Vagina (tissue), 2 donors: ENCODE data around the gene PIP5K1B. TPM values are rescaled to one million over a fixed set of nuclear protein-coding genes. Genes with fewer than 3 reads are reported as not detected.

Source experiments
- DNase-seq, 2 donors: peaks; one replicate each; pipeline ENCODE4 v3.0.0-alpha.2; 2017; ENCODE audit errors: extremely low spot score in 2 of 2
- H3K27ac ChIP-seq: fragments of 200-600 bp; sonication (generic); one replicate; pipeline ENCODE4 v1.5.1; 2019
- H3K27me3 ChIP-seq: fragments of 200-600 bp; sonication (generic); one replicate; pipeline ENCODE4 v1.5.1; 2019
- H3K36me3 ChIP-seq, 2 donors: fragments of 200-600 bp; sonication (generic); one replicate each; pipeline ENCODE4 v1.5.1; 2017 to 2019
- H3K4me1 ChIP-seq: fragments of 200-600 bp; sonication (generic); one replicate; pipeline ENCODE4 v1.5.1; 2019
- H3K4me3 ChIP-seq, 2 donors: fragments of 200-600 bp; sonication (generic); 1 replicate in 1 of 2; 2 replicates in 1 of 2; pipeline ENCODE4 v1.5.1; 2016 to 2019
- H3K9me3 ChIP-seq: fragments of 200-600 bp; sonication (generic); one replicate; pipeline ENCODE4 v1.5.1; 2019
- CTCF ChIP-seq, 3 experiments: fragments of 450-650 bp in 2 of 3; fragments of 200-600 bp in 1 of 3; sonication (generic) in 1 of 3; IDR thresholded peaks; one replicate each; pipeline ENCODE4 v1.5.1; 2017 to 2019; ENCODE audit warnings: antibody characterized with exemption in 3 of 3, mild to moderate bottlenecking in 2 of 3, moderate library complexity in 2 of 3
- POLR2A ChIP-seq, 2 donors: fragments of 450-650 bp; IDR thresholded peaks; one replicate each; pipeline ENCODE4 v1.6.1; 2017; ENCODE audit warnings: antibody characterized with exemption in 2 of 2, mild to moderate bottlenecking in 2 of 2, moderate library complexity in 2 of 2
- POLR2AphosphoS5 ChIP-seq, 2 donors: sonication (generic); formaldehyde crosslinking; IDR thresholded peaks; one replicate each; pipeline ENCODE4 v1.9.0; 2017; ENCODE audit warnings: antibody characterized with exemption in 2 of 2, mild to moderate bottlenecking in 2 of 2, low read depth in 1 of 2; ENCODE audit not compliant: insufficient read depth in 1 of 2
- intact Hi-C: fragments of 100-400 bp; cut with DNase I; formaldehyde crosslinking; loops from one replicate; pipeline ENCODE4 v1.15.1; 2023
- total RNA-seq: library from RNA; depleted of rRNA; stranded (reverse); fragments of >200 nt; gene quantifications from one replicate; pipeline ENCODE4 v1.2.3, GENCODE V29; 2016

The PIP5K1B gene
- total RNA-seq, 1 donor from 2014 or later: 2.9 TPM

- TF ChIP-seq POLR2AphosphoS5 (IDR thresholded peaks at IDR 0.05; ENCODE audit: insufficient read depth in 1 of 2, low read depth in 1 of 2): no peak
- no peak for TF ChIP-seq POLR2A (IDR thresholded peaks at IDR 0.05)
- no peak for TF ChIP-seq CTCF (IDR thresholded peaks at IDR 0.05)
- no peak overlapping the region for H3K27ac ChIP-seq
- H3K4me3 ChIP-seq: no peak overlapping the region
- H3K9me3 ChIP-seq: no peaks in the 10 kb centered on the region
- intact Hi-C loops: no loop called here
- H3K4me1 ChIP-seq: no peaks in the 10 kb centered on the region
- no peaks in the 10 kb centered on the region for H3K27me3 ChIP-seq
- DNase-seq: no peak
- H3K36me3 ChIP-seq: no peaks in the 10 kb centered on the region
Measured at GRCh38 chr9:69023650-69024049, 318.6 kb downstream of the PIP5K1B start.

- no peak overlapping the region for H3K27ac ChIP-seq
- H3K36me3 ChIP-seq: no peaks in the 10 kb centered on the region
- no peak for DNase-seq
- no peaks in the 10 kb centered on the region for H3K4me1 ChIP-seq
- intact Hi-C loops: no loop called here
- H3K4me3 ChIP-seq: no peak overlapping the region
- TF ChIP-seq POLR2A (IDR thresholded peaks at IDR 0.05) (no peak), CTCF (IDR thresholded peaks at IDR 0.05) (peak; percentile 12 to 39 (median 36))
- no peaks in the 10 kb centered on the region for H3K27me3 ChIP-seq
- H3K9me3 ChIP-seq: no peaks in the 10 kb centered on the region
Measured at GRCh38 chr9:69027355-69028097, 322.5 kb downstream of the PIP5K1B start.

- Histone ChIP-seq H3K27ac (no peak overlapping the region), H3K9me3 (no peaks in the 10 kb centered on the region), H3K36me3 (no peaks in the 10 kb centered on the region), H3K4me3 (no peak overlapping the region), H3K27me3 (no peaks in the 10 kb centered on the region), H3K4me1 (no peaks in the 10 kb centered on the region)
- DNase-seq: no peak
- TF ChIP-seq POLR2AphosphoS5 (IDR thresholded peaks at IDR 0.05; ENCODE audit: insufficient read depth in 1 of 2, low read depth in 1 of 2) (no peak), POLR2A (IDR thresholded peaks at IDR 0.05) (no peak), CTCF (IDR thresholded peaks at IDR 0.05) (no peak)
- intact Hi-C loops: no loop called here
Measured at GRCh38 chr9:69028754-69029153, 323.7 kb downstream of the PIP5K1B start.

GRCh38 chr9:69029535-69029934 is 324.5 kb downstream of the PIP5K1B start:
- no peaks in the 10 kb centered on the region for H3K27me3 ChIP-seq
- intact Hi-C loops: no loop called here
- no peak overlapping the region for H3K27ac ChIP-seq
- no peaks in the 10 kb centered on the region for H3K9me3 ChIP-seq
- no peak overlapping the region for H3K4me3 ChIP-seq
- H3K4me1 ChIP-seq: no peaks in the 10 kb centered on the region
- DNase-seq: no peak
- TF ChIP-seq CTCF (IDR thresholded peaks at IDR 0.05) (no peak), POLR2AphosphoS5 (IDR thresholded peaks at IDR 0.05; ENCODE audit: insufficient read depth in 1 of 2, low read depth in 1 of 2) (no peak), POLR2A (IDR thresholded peaks at IDR 0.05) (no peak)
- no peaks in the 10 kb centered on the region for H3K36me3 ChIP-seq

GRCh38 chr9:69030851-69031645 is 326.0 kb downstream of the PIP5K1B start:
- Histone ChIP-seq H3K27me3 (no peaks in the 10 kb centered on the region), H3K4me3 (no peak overlapping the region), H3K36me3 (no peaks in the 10 kb centered on the region), H3K27ac (no peak overlapping the region), H3K9me3 (no peaks in the 10 kb centered on the region), H3K4me1 (peaks cover 5% of the 10 kb centered on the region)
- intact Hi-C loops: no loop called here
- DNase-seq: no peak
- TF ChIP-seq CTCF (IDR thresholded peaks at IDR 0.05) (no peak), POLR2A (IDR thresholded peaks at IDR 0.05) (no peak), POLR2AphosphoS5 (IDR thresholded peaks at IDR 0.05; ENCODE audit: insufficient read depth in 1 of 2, low read depth in 1 of 2) (no peak)
